ENCODE data around the gene ICE2.

Gene ICE2

GRCh38 chr15:60386615-60387014, 92.3 kb downstream of the ICE2 start:
- DNase-seq, result no peak

- DNase-seq, result no peak
These were observed 93.1 kb downstream of the ICE2 start for GRCh38 chr15:60385620-60386552.

- DNase-seq, result no peak
These were observed 94.3 kb downstream of the ICE2 start for GRCh38 chr15:60384526-60385126.

GRCh38 chr15:60384053-60384452, 94.9 kb downstream of the ICE2 start:
- DNase-seq, result no peak

- no peak for DNase-seq
These were observed 95.9 kb downstream of the ICE2 start for GRCh38 chr15:60382773-60383674.

- DNase-seq, result no peak
These were observed 97.7 kb downstream of the ICE2 start for GRCh38 chr15:60381148-60381788.

- DNase-seq, result no peak
These were observed 99.2 kb downstream of the ICE2 start for GRCh38 chr15:60379525-60380274.

GRCh38 chr15:60379185-60379524, 99.8 kb downstream of the ICE2 start:
- DNase-seq, result no peak

- no peak for DNase-seq
These were observed 102.3 kb downstream of the ICE2 start for GRCh38 chr15:60376677-60377095.

GRCh38 chr15:60375306-60375705, 103.6 kb downstream of the ICE2 start:
- no peak for DNase-seq

GRCh38 chr15:60374628-60375081, 104.3 kb downstream of the ICE2 start:
- no peak for DNase-seq

GRCh38 chr15:60374209-60374608, 104.7 kb downstream of the ICE2 start:
- no peak for DNase-seq

GRCh38 chr15:60373745-60374144, 105.2 kb downstream of the ICE2 start:
- no peak for DNase-seq

- no peak for DNase-seq
These were observed 105.6 kb downstream of the ICE2 start for GRCh38 chr15:60373327-60373726.

GRCh38 chr15:60372756-60373155, 106.2 kb downstream of the ICE2 start:
- no peak for DNase-seq

- DNase-seq, result no peak
These were observed 106.7 kb downstream of the ICE2 start for GRCh38 chr15:60372227-60372626.

- no peak for DNase-seq
These were observed 107.5 kb downstream of the ICE2 start for GRCh38 chr15:60371175-60372051.

GRCh38 chr15:60370869-60371136, 108.1 kb downstream of the ICE2 start:
- DNase-seq, result no peak

GRCh38 chr15:60370105-60370868, 108.7 kb downstream of the ICE2 start:
- no peak for DNase-seq

- no peak for DNase-seq
These were observed 109.2 kb downstream of the ICE2 start for GRCh38 chr15:60369696-60370095.
